ENCODE results near the gene DNAJC7. TPM values are rescaled to one million over a fixed set of nuclear protein-coding genes. Genes with fewer than 3 reads are reported as not detected.
"Not testable (repeated sequence)": the region's sequence is repeated elsewhere in the genome, so short reads cannot be mapped to it uniquely, and the experiment has no call there.

Gene DNAJC7
- total and polyA plus RNA-seq, 2 experiments from 2014 or later: 66.6 to 83.8 TPM

- DNase-seq (ENCODE audit: low read depth in 1 of 2, low spot score in 1 of 2): no peak
- H3K27ac ChIP-seq: no peak overlapping the region
- no peak for TF ChIP-seq CTCF (IDR thresholded peaks at IDR 0.05; ENCODE audit: low read depth, low read length)
These were observed 7.9 kb upstream of the DNAJC7 start for GRCh38 chr17:42025191-42025579.

GRCh38 chr17:42023524-42024349 lies 6.5 kb upstream of the DNAJC7 start:
- TF ChIP-seq CTCF (IDR thresholded peaks at IDR 0.05; ENCODE audit: low read depth, low read length): no peak
- Histone ChIP-seq H3K36me3 (peaks cover 24% of the 10 kb centered on the region), H3K4me1 (ENCODE audit: low read depth) (peaks cover 11% of the 10 kb centered on the region), H3K4me3 (no peak overlapping the region), H3K27me3 (no peaks in the 10 kb centered on the region), H3K9me3 (ENCODE audit: low read depth) (no peaks in the 10 kb centered on the region), H3K27ac (no peak overlapping the region)
- peak in 1 of 2 donors; percentile 54 for DNase-seq (ENCODE audit: low read depth in 1 of 2, low spot score in 1 of 2)

More at GRCh38 chr17:42025191-42025579, 7.9 kb upstream of the DNAJC7 start:
- Histone ChIP-seq H3K9me3 (ENCODE audit: low read depth) (no peaks in the 10 kb centered on the region), H3K4me3 (no peak overlapping the region), H3K36me3 (peaks cover 24% of the 10 kb centered on the region), H3K4me1 (ENCODE audit: low read depth) (peaks cover 11% of the 10 kb centered on the region), H3K27me3 (no peaks in the 10 kb centered on the region)

- peak overlapping the region; percentile 93 for H3K27ac ChIP-seq
- not testable (repeated sequence) for DNase-seq (ENCODE audit: low read depth in 1 of 2, low spot score in 1 of 2); H3K27me3 ChIP-seq; H3K9me3 ChIP-seq (ENCODE audit: low read depth)
- H3K4me1 ChIP-seq (ENCODE audit: low read depth): peaks cover 11% of the 10 kb centered on the region
- H3K36me3 ChIP-seq: peaks cover 24% of the 10 kb centered on the region
- peak overlapping the region; percentile 97 for H3K4me3 ChIP-seq
These were observed 3.6 kb upstream of the DNAJC7 start for GRCh38 chr17:42020845-42021244.

- DNase-seq (ENCODE audit: low read depth in 1 of 2, low spot score in 1 of 2): peak; percentile 93 to 94
- TF ChIP-seq CTCF (IDR thresholded peaks at IDR 0.05; ENCODE audit: low read depth, low read length): peak; percentile 85
- peaks cover 24% of the 10 kb centered on the region for H3K36me3 ChIP-seq
- H3K9me3 ChIP-seq (ENCODE audit: low read depth): no peaks in the 10 kb centered on the region
- H3K4me1 ChIP-seq (ENCODE audit: low read depth): peaks cover 13% of the 10 kb centered on the region
- no peaks in the 10 kb centered on the region for H3K27me3 ChIP-seq
- H3K27ac ChIP-seq: peak within 1 kb of the TSS; percentile 93
- peak within 1 kb of the TSS; percentile 97 for H3K4me3 ChIP-seq
These were observed 2.5 kb upstream of the DNAJC7 start, which contains the start of gene NKIRAS2 for GRCh38 chr17:42019509-42020404. Gene NKIRAS2 (plus strand): TSS chr17:42020090. CDS start chr17:42021578, 1,488 bp downstream.

- Histone ChIP-seq H3K27ac (no peak overlapping the region), H3K4me3 (no peak overlapping the region), H3K9me3 (ENCODE audit: low read depth) (no peaks in the 10 kb centered on the region), H3K4me1 (ENCODE audit: low read depth) (peaks cover 13% of the 10 kb centered on the region), H3K36me3 (peaks cover 20% of the 10 kb centered on the region), H3K27me3 (no peaks in the 10 kb centered on the region)
- no peak for TF ChIP-seq CTCF (IDR thresholded peaks at IDR 0.05; ENCODE audit: low read depth, low read length)
- no peak for DNase-seq (ENCODE audit: low read depth in 1 of 2, low spot score in 1 of 2)
These were observed 1.7 kb upstream of the DNAJC7 start for GRCh38 chr17:42018988-42019387.
